Liver (tissue), 9 donors: Measurements from ENCODE around the gene SLC25A21. TPM values are rescaled to one million over a fixed set of nuclear protein-coding genes. Genes with fewer than 3 reads are reported as not detected.

Experiments used
- DNase-seq: peaks from one replicate; pipeline ENCODE4 v3.0.0-alpha.2; 2017; ENCODE audit warnings: low spot score
- H3K27ac ChIP-seq, 2 donors: one replicate each; pipeline ENCODE4 v1.7.0; 2013; ENCODE audit warnings: inconsistent platforms in 2 of 2, low read length in 2 of 2, control low read depth in 1 of 2, low read depth in 1 of 2, mild to moderate bottlenecking in 1 of 2
- H3K27me3 ChIP-seq, 4 donors: one replicate each; pipeline versions ENCODE4 v1.6.1 to v1.7.0; 2013; ENCODE audit warnings: low read length in 3 of 4, inconsistent platforms in 1 of 4, mild to moderate bottlenecking in 1 of 4, moderate library complexity in 1 of 4; ENCODE audit not compliant: control insufficient read depth in 4 of 4, insufficient read depth in 4 of 4
- H3K36me3 ChIP-seq, 4 donors: one replicate each; pipeline versions ENCODE4 v1.6.1 to v1.7.0; 2013; ENCODE audit warnings: low read length in 3 of 4, mild to moderate bottlenecking in 3 of 4, low read depth in 1 of 4, moderate library complexity in 1 of 4; ENCODE audit not compliant: control insufficient read depth in 4 of 4, insufficient read depth in 3 of 4
- H3K4me1 ChIP-seq, 4 donors: one replicate each; pipeline versions ENCODE4 v1.6.1 to v1.7.0; 2013; ENCODE audit warnings: low read length in 3 of 4, mild to moderate bottlenecking in 3 of 4, moderate library complexity in 1 of 4; ENCODE audit not compliant: control insufficient read depth in 4 of 4, insufficient read depth in 4 of 4
- H3K4me3 ChIP-seq, 3 donors: one replicate each; pipeline versions ENCODE4 v1.6.1 to v1.7.0; 2013; ENCODE audit warnings: low read length in 3 of 3, control low read depth in 1 of 3, low read depth in 1 of 3, mild to moderate bottlenecking in 1 of 3
- H3K9ac ChIP-seq, 2 donors: one replicate each; pipeline ENCODE4 v1.7.0; 2013; ENCODE audit warnings: low read length in 2 of 2, mild to moderate bottlenecking in 2 of 2, moderate library complexity in 2 of 2, control low read depth in 1 of 2, low read depth in 1 of 2
- H3K9me3 ChIP-seq, 4 donors: one replicate each; pipeline versions ENCODE4 v1.6.1 to v1.7.0; 2013; ENCODE audit warnings: low read length in 3 of 4; ENCODE audit not compliant: control insufficient read depth in 4 of 4
- ATF3 ChIP-seq: IDR thresholded peaks from 2 replicates; pipeline ENCODE4 v1.6.1; 2016; ENCODE audit warnings: antibody characterized with exemption
- CTCF ChIP-seq: fragments of 150-350 bp; IDR thresholded peaks from 2 replicates; pipeline ENCODE4 v1.5.1; 2017; ENCODE audit warnings: improper control_type of control experiment, low read depth, low read length; ENCODE audit not compliant: missing input control
- EGR1 ChIP-seq, 2 donors: IDR thresholded peaks; 2 replicates each; pipeline ENCODE4 v1.6.1; 2016 to 2018; ENCODE audit warnings: antibody characterized with exemption in 2 of 2, low read depth in 2 of 2
- FOXA1 ChIP-seq: IDR thresholded peaks from 2 replicates; pipeline ENCODE4 v1.6.1; 2016; ENCODE audit warnings: antibody characterized with exemption
- FOXA2 ChIP-seq: IDR thresholded peaks from 2 replicates; pipeline ENCODE4 v1.6.1; 2016; ENCODE audit warnings: antibody characterized with exemption
- GABPA ChIP-seq, 2 donors: IDR thresholded peaks in 1 of 2; conservative IDR thresholded peaks in 1 of 2; 2 replicates each; pipeline ENCODE4 v1.6.1; 2016; ENCODE audit warnings: antibody characterized with exemption in 2 of 2, mild to moderate bottlenecking in 1 of 2, moderate library complexity in 1 of 2
- HNF4A ChIP-seq, 2 donors: conservative IDR thresholded peaks; 2 replicates each; pipeline ENCODE4 v1.6.1; 2016; ENCODE audit warnings: antibody characterized with exemption in 2 of 2, mild to moderate bottlenecking in 2 of 2
- HNF4G ChIP-seq: IDR thresholded peaks from 2 replicates; pipeline ENCODE4 v1.6.1; 2016; ENCODE audit warnings: antibody characterized with exemption
- MAX ChIP-seq: IDR thresholded peaks from 2 replicates; pipeline ENCODE4 v1.6.1; 2016; ENCODE audit warnings: antibody characterized with exemption
- NR2F2 ChIP-seq: IDR thresholded peaks from 2 replicates; pipeline ENCODE4 v1.6.1; 2016; ENCODE audit warnings: antibody characterized with exemption
- RAD21 ChIP-seq, 2 donors: IDR thresholded peaks; 2 replicates each; pipeline ENCODE4 v1.6.1; 2016; ENCODE audit warnings: antibody characterized with exemption in 2 of 2, mild to moderate bottlenecking in 2 of 2
- REST ChIP-seq: IDR thresholded peaks from 2 replicates; pipeline ENCODE4 v1.6.1; 2016; ENCODE audit warnings: antibody characterized with exemption, mild to moderate bottlenecking
- RXRA ChIP-seq, 2 donors: IDR thresholded peaks; 2 replicates each; pipeline ENCODE4 v1.6.1; 2017 to 2018; ENCODE audit warnings: antibody characterized with exemption in 2 of 2, mild to moderate bottlenecking in 1 of 2
- SP1 ChIP-seq: IDR thresholded peaks from 2 replicates; pipeline ENCODE4 v1.6.1; 2018; ENCODE audit warnings: antibody characterized with exemption, mild to moderate bottlenecking
- TAF1 ChIP-seq: conservative IDR thresholded peaks from 2 replicates; pipeline ENCODE4 v1.6.1; 2016; ENCODE audit warnings: antibody characterized with exemption, mild to moderate bottlenecking
- YY1 ChIP-seq: IDR thresholded peaks from 2 replicates; pipeline ENCODE4 v1.6.1; 2016; ENCODE audit warnings: antibody characterized with exemption, mild to moderate bottlenecking
- WGBS: extraction: QIAGEN DNeasy Blood & Tissue Kit; methylation state at CpG from one replicate; pipeline ENCODE4 v1.1.7; 2013; 5-methylcytosine and 5-hydroxymethylcytosine counted together
- polyA plus RNA-seq, 2 donors: library from polyadenylated mRNA; stranded (reverse) in 1 of 2; unstranded in 1 of 2; fragments of 200-250 nt in 1 of 2; fragments of >200 nt in 1 of 2; fragmentation: Nextera tagmentation in 1 of 2; extraction: Ambion mirVana in 1 of 2; gene quantifications; one replicate each; pipeline versions ENCODE4 v1.2.1 to v1.2.3, GENCODE V29; 2013 to 2015
- total RNA-seq, 2 donors: library from RNA; depleted of rRNA; stranded (reverse); fragments of >200 nt; gene quantifications; one replicate each; pipeline ENCODE4 v1.2.3, GENCODE V29; 2014
- donor health status: healthy.
- donor health status: healthy.
- donor health status: healthy.
- donor health status: healthy.
- donor health status: healthy.

SLC25A21 gene
- total and polyA plus RNA-seq, 4 donors: 0.13 to 24.3 (median 0.23) TPM

GRCh38 chr14:36859119-36859518 is 313.3 kb downstream of the SLC25A21 start:
- H3K27ac ChIP-seq: no peak overlapping the region
- H3K9me3 ChIP-seq: peaks cover 0 to 2% (median 0%) of the 10 kb centered on the region in 4 donors
- no peak overlapping the region for H3K4me3 ChIP-seq
- DNase-seq: no peak
- no peak for TF ChIP-seq YY1
- no peak for TF ChIP-seq RAD21 (IDR thresholded peaks at IDR 0.05)
- no peak for TF ChIP-seq FOXA1
- TF ChIP-seq RXRA (IDR thresholded peaks at IDR 0.05): no peak
- no peaks in the 10 kb centered on the region for H3K36me3 ChIP-seq
- WGBS: 94% methylated on average over 3 of the region's 3 CpGs
- no peaks in the 10 kb centered on the region for H3K4me1 ChIP-seq
- H3K9ac ChIP-seq: no peak overlapping the region
- peaks cover 0 to 2% (median 0%) of the 10 kb centered on the region in 4 donors for H3K27me3 ChIP-seq

- DNase-seq: no peak
- Histone ChIP-seq H3K4me3 (no peak overlapping the region), H3K4me1 (no peaks in the 10 kb centered on the region), H3K9me3 (peaks cover 0 to 2% (median 0%) of the 10 kb centered on the region in 4 donors), H3K9ac (no peak overlapping the region), H3K27me3 (peaks cover 0 to 2% (median 0%) of the 10 kb centered on the region in 4 donors), H3K27ac (no peak overlapping the region), H3K36me3 (no peaks in the 10 kb centered on the region)
- no peak for TF ChIP-seq REST
- TF ChIP-seq HNF4A (conservative IDR thresholded peaks at IDR 0.05): no peak
- TF ChIP-seq EGR1 (IDR thresholded peaks at IDR 0.05; ENCODE audit: low read depth in 2 of 2): no peak
- TF ChIP-seq NR2F2: no peak
- WGBS: 59% methylated on average over 5 of the region's 5 CpGs
Observed at GRCh38 chr14:36857842-36858445, 314.5 kb downstream of the SLC25A21 start.

GRCh38 chr14:36857136-36857535 is 315.3 kb downstream of the SLC25A21 start:
- peaks cover 0 to 2% (median 0%) of the 10 kb centered on the region in 4 donors for H3K9me3 ChIP-seq
- H3K4me3 ChIP-seq: no peak overlapping the region
- no peak overlapping the region for H3K9ac ChIP-seq
- no peaks in the 10 kb centered on the region for H3K36me3 ChIP-seq
- H3K27ac ChIP-seq: no peak overlapping the region
- H3K4me1 ChIP-seq: no peaks in the 10 kb centered on the region
- peaks cover 0 to 2% (median 0%) of the 10 kb centered on the region in 4 donors for H3K27me3 ChIP-seq
- 74% methylated on average over 7 of the region's 7 CpGs for WGBS
- no peak for DNase-seq
- TF ChIP-seq ATF3: no peak
- no peak for TF ChIP-seq YY1
- no peak for TF ChIP-seq MAX
- TF ChIP-seq RAD21 (IDR thresholded peaks at IDR 0.05): no peak
- TF ChIP-seq EGR1 (IDR thresholded peaks at IDR 0.05; ENCODE audit: low read depth in 2 of 2): no peak
- TF ChIP-seq FOXA2: no peak
- no peak for TF ChIP-seq REST
- no peak for TF ChIP-seq CTCF
- no peak for TF ChIP-seq SP1
- no peak for TF ChIP-seq GABPA (IDR thresholded peaks at IDR 0.05 in 1 of 2, conservative IDR thresholded peaks at IDR 0.05 in 1 of 2)
- TF ChIP-seq RXRA (IDR thresholded peaks at IDR 0.05): no peak
- TF ChIP-seq HNF4G: no peak
- TF ChIP-seq NR2F2: no peak
- TF ChIP-seq TAF1: no peak
